22Rv1 (cell line): ENCODE results near the gene PKIB.

Experiments
- H3K27ac ChIP-seq: fragments of 450-650 bp; 2 replicates; pipeline ENCODE4 v1.5.1; 2017
- ZFX ChIP-seq: fragments of 450-650 bp; IDR thresholded peaks from 2 replicates; pipeline ENCODE4 v1.6.1; 2017; ENCODE audit warnings: antibody characterized with exemption, borderline replicate concordance
- TF ChIP-seq, protein P1 (sequence below): fragments of 450-650 bp; IDR thresholded peaks from 2 replicates; pipeline ENCODE4 v1.5.1; 2017; ENCODE audit warnings: mild to moderate bottlenecking

Gene PKIB

DNA sequence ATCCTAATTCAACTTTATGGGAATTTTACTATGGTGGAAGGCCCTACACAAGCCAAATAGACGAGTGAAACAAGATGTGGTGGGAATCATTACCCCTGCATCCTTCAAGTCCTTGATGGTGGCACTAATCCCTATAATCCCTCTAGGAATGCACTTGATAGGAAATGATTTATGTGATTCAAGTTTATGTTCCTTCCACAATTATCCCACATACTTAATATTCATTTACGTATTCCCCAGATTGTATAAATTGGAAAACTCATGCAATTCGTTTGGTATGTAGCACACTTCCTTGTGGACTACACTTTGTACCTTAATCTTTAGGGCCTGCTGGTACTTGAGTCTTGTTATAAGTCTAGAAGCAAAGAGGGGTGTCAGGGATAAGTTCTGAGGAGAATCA is 40.8 kb downstream of the PKIB start:
- H3K27ac ChIP-seq: no peak overlapping the region
- TF ChIP-seq, protein P1, sequence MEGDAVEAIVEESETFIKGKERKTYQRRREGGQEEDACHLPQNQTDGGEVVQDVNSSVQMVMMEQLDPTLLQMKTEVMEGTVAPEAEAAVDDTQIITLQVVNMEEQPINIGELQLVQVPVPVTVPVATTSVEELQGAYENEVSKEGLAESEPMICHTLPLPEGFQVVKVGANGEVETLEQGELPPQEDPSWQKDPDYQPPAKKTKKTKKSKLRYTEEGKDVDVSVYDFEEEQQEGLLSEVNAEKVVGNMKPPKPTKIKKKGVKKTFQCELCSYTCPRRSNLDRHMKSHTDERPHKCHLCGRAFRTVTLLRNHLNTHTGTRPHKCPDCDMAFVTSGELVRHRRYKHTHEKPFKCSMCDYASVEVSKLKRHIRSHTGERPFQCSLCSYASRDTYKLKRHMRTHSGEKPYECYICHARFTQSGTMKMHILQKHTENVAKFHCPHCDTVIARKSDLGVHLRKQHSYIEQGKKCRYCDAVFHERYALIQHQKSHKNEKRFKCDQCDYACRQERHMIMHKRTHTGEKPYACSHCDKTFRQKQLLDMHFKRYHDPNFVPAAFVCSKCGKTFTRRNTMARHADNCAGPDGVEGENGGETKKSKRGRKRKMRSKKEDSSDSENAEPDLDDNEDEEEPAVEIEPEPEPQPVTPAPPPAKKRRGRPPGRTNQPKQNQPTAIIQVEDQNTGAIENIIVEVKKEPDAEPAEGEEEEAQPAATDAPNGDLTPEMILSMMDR: no peak
- TF ChIP-seq ZFX: no peak

DNA sequence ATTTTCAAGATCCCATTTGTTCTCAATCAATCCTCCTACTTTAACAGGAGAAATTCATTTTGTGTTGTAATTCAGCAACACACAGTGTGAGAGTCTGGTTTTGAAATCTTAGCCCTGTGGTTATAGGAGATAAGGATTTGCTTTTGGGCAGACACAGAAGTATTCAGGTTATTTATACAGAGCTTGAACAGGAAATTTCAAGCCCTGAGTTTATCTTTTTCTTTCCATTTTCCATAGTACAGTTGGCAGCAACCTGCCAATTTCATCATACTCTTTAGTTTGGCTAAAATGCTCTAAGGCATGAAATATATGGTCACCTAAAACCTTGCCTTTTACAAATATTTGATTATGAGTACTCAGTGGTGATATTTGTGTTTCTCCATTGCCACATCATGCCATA is 41.4 kb downstream of the PKIB start:
- TF ChIP-seq, protein P1: no peak
- no peak for TF ChIP-seq ZFX
- H3K27ac ChIP-seq: no peak overlapping the region

DNA sequence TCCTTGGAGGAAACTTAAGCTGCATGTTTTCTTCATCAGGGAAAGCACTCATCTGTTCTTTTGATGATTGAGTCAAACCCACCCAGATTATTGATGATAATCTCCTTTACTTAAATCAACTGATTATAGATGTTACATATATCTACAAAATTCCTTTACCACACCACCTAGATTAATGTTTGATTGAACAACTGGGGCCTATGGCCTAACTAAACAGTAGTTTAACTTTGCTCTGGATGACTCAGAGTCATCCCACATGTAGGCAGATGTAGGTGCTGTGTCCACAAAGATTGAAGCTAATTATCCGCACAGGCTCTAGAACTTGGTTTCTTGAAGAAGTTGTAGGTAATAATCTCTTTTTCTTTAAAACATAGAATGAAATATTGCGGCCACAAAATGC is 42.2 kb downstream of the PKIB start:
- no peak overlapping the region for H3K27ac ChIP-seq
- TF ChIP-seq ZFX: no peak
- TF ChIP-seq, protein P1: no peak

DNA sequence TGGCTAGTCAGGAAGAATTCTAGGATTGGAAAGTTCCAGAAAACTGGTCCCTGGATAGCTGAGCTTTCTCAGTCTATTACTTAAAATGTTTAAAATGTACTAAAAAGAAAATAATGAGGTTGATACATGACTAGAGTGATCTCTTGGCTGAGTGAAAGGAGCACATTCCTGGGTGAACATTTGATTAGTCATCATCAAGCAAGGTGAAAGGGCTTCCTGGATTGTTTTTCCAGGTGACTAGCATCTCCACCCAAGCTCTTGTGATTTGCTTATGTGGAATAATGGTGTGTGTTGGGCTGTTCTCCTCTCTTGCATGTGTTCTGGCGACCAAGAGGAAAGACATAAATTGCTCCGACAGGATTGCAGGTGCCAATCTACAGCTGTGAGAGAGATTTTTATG is 42.9 kb downstream of the PKIB start:
- TF ChIP-seq, protein P1: no peak
- no peak for TF ChIP-seq ZFX
- no peak overlapping the region for H3K27ac ChIP-seq

DNA sequence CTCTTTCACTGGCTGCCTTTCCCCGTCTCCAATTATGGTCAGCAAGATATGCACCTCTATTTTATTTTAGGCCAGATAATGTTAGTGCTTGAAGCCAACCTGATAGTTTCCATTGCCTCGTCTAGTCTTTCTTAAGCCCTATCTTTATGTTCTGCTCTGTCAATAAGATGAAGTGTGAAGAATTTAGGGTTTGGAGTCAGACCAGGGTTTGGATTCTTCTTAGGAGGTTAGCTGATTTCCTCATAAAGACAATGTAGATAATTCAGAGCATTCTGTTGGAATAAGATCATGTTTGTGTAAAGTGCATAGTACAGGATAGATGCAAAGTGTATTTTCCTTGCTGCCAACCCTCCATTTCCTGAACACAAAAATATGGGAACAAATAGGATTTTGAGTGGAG is 43.8 kb downstream of the PKIB start:
- no peak for TF ChIP-seq ZFX
- TF ChIP-seq, protein P1: no peak
- no peak overlapping the region for H3K27ac ChIP-seq

DNA sequence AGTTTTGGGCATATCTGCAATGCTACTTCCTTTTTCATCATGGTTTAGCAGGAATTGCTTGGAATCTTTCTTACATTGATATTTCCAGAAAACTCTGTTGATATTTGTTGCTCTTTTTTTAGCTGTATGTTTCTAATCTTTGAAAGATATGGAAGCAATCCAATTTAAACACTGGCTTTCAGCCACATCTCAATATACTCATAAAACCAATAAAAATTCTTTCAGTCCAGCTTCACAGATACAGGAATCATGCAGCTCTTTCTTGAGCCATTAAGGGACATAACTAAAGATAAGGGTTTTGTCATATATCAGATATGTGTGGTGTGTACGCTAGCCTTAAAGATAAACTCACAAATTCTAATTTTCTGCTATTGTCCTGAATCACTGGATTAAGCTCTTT is 47.4 kb downstream of the PKIB start:
- H3K27ac ChIP-seq: no peak overlapping the region
- TF ChIP-seq ZFX: no peak
- TF ChIP-seq, protein P1: no peak

DNA sequence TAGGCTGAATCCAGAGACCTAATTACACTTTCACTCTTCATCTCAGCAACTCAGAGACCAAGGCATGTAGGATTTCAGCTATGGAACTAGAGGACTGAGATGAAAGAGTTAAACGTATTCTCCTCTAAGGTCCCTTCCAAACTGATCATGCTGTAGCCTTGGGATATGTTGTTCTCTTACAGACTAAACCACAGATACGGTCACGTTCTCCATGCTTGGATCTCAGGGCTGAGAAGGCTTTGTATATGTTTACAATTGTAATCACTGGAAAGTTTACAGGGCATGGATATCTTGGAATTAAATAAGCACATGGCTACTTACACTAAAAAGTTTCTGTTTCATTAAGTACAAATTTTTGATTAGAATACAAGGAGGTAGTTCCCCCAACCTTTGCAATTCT is 50.1 kb downstream of the PKIB start:
- H3K27ac ChIP-seq: no peak overlapping the region
- TF ChIP-seq, protein P1: no peak
- no peak for TF ChIP-seq ZFX
